Inferior parietal cortex (tissue), 1 donor: ENCODE measurements around the gene PIGU.
"Not testable (repeated sequence)": the region's sequence is repeated elsewhere in the genome, so short reads cannot be mapped to it uniquely, and the experiment has no call there.

Experiments used
- DNase-seq: peaks from one replicate; pipeline ENCODE4 v3.0.0-alpha.2; 2016; ENCODE audit errors: extremely low spot score

Gene PIGU

DNA sequence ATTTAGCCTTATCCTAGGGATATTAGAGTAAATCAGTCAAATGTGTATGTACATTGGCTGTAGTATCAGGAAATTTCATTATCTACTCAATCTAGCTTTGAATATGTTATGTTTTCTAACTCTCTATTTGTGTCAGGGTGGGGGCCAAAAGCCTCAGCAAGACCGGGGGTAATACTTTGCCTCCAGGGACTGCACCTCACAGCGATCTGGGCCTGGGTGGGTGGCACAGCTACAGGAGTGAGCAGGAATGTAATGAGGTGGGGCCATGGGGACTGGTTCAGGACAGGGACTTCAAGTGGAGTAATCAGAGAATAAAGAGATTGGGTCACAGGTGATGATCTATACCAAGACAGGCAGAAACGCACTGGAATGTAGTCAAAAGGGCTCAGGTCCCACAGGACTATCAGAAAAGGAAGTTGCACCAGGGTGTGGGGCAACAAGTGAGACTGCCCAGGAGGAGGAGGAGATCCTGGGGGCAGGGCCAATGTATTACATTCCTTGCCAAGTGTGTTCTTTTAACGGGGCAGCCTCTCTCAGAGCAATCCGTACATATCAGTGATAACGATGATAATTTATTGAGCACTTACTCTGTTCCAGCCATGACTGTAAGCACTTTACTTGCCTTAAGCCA, 54.0 kb downstream of the PIGU start:
- DNase-seq = no peak

DNA sequence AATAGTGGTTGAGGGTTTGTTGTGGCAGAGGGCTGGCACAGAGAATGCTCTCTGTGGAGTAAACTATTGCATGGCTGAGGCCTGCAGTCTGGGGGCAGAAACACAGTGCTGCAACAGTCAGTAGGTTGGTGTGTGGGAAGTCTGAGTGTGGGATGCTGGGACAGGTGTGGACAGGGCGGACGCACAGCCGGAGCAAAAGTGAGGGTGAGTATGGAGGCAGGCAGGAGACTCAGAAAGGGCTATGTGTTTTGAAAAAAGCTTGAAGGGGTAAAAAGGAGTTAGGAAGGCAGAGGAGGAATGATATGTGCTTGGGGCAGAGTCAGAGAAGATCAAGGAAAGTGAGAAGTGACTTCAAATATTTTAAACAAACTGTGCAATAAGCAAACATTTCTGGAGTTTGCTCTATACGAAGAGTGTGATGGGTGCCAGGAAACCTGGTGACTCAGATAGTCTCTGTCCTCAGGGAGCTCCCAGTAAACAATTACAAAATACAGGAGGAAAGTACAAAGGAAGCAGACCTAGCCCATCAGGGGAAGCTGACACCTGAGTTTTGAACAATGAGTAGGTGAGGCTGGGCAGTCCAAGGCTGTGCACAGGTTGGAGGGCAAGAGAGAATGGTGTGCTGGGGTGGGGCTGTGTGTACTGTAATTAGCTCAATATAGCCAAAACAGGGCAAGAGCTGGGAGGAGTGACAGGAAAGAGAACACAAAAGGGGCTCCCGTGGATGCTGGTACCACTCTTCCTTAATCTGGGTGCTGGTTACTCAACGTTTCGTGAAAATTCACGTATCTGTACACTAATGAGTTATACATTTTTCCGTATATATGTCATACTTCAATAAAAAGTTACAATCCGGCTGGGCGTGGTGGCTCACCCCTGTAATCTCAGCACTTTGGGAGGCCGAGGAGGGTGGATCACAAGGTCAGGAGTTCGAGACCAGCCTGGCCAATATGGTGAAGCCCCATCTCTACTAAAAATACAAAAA, 55.2 kb downstream of the PIGU start:
- DNase-seq = no peak

GRCh38 chr20:34621036-34621343, 55.9 kb downstream of the PIGU start:
- DNase-seq = no peak

GRCh38 chr20:34618676-34619075, 58.2 kb downstream of the PIGU start:
- no peak for DNase-seq

DNA sequence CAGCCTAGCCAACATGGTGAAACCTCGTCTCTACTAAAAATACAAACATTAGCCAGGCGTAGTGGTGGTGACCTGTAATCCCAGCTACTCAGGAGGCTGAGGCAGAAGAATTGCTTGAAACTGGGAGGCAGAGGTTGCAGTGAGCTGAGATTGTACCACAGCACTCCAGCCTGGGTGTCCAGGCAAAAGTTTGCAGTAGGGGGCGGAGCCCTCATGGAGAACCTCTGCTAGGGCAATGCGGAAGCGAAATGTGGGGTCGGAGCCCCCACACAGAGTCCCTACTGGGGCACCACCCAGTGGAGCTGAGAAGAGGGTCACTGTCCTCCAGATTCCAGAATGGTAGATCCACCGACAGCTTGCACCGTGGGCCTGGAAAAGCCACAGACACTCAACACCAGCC, 60.0 kb downstream of the PIGU start:
- not testable (repeated sequence) for DNase-seq

DNA sequence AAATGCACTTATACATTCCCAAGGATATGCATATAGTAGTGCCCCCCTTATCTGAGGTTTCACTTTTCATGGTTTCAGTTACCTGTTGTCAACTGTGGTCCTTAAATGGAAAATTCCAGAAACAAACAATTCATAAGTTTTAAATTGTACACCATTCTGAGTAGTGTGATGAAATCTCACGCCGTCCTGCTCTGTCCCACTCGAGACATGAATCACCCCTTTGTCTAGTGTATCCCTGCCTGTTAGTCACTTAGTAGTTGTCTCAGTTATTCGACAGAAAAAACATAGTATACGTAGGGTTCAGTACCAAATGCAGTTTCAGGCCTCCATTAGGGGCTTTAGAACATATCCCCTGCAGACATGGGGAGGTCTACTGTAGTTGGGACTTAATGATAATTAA, 61.4 kb downstream of the PIGU start:
- no peak for DNase-seq

DNA sequence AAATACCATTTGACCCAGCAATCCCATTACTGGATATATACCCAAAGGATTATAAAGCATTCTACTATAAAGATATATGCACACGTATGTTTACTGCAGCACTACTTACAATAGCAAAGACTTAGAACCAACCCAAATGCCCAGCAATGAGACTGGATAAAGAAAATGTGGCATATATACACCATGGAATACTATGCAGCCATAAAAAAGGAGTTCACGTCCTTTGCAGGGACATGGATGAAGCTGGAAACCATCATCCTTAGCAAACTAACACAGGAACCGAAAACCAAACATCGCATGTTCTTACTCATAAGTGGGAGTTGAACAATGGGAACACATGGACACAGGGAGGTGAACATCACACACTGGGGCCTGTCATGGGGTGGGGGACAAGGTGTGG, 64.9 kb downstream of the PIGU start:
- not testable (repeated sequence) for DNase-seq

DNA sequence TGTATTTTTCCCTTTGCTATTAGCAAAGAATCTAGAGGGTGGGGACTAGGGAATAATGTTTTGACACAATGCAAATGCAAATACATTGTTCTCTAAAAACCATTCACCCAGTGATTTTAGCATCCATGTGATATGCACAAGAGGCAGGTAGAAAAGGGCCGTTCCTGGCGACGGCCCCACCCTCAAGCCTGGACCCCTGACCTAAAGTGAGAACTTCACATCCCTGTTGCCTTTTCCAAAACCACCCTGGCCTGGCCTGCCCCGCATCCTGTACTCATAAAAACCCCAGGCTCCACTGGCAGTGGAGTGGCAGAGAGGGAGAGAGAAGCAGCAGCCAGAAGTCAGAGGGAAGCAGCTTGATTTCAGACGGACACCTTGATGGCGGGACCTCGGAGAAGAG, 69.8 kb downstream of the PIGU start:
- DNase-seq = no peak

- no peak for DNase-seq
Observed at GRCh38 chr20:34604980-34605788, 71.7 kb downstream of the PIGU start.

DNA sequence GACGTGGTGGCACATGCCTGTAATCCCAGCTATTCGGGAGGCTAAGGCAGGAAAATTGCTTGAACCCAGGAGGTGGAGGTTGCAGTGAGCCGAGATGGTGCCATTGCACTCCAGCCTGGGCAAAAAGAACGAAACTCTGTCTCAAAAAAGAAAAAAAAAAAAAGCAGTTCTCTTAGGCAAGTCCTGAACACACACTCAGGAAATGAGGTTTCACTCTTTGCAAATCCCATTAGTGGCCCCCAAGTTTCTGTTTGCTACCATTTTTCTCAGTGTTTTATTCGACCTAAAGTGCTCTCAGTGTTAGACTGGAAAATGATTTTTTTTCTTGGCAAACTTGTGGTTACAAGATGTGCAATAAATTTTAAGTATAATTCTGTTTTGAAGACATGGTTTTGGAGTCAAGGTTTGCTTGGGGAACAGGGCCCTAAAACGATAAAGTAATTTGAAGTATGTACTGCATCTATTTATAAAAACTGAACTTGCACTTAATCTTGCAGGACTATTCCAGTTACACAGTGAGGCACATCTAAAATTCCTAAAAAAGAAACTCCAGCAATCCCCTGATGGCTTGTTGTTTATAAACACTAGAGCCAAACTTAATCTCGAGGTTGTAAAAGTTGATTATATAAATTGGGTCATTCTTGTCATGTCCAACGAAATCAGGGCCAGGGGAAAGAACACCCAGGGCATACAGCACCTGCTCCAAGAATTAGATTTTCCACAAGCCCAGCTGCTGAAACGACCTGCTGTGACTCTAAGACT, 75.8 kb downstream of the PIGU start:
- DNase-seq = no peak

GRCh38 chr20:34595377-34596184, 81.3 kb downstream of the PIGU start:
- no peak for DNase-seq

GRCh38 chr20:34586488-34587163, 90.3 kb downstream of the PIGU start:
- no peak for DNase-seq

GRCh38 chr20:34585019-34585418, 91.9 kb downstream of the PIGU start:
- no peak for DNase-seq

GRCh38 chr20:34583544-34583943, 93.3 kb downstream of the PIGU start:
- DNase-seq = no peak

- no peak for DNase-seq
Observed at GRCh38 chr20:34582911-34583310, 94.0 kb downstream of the PIGU start.

GRCh38 chr20:34582221-34582620, 94.7 kb downstream of the PIGU start:
- DNase-seq = no peak

DNA sequence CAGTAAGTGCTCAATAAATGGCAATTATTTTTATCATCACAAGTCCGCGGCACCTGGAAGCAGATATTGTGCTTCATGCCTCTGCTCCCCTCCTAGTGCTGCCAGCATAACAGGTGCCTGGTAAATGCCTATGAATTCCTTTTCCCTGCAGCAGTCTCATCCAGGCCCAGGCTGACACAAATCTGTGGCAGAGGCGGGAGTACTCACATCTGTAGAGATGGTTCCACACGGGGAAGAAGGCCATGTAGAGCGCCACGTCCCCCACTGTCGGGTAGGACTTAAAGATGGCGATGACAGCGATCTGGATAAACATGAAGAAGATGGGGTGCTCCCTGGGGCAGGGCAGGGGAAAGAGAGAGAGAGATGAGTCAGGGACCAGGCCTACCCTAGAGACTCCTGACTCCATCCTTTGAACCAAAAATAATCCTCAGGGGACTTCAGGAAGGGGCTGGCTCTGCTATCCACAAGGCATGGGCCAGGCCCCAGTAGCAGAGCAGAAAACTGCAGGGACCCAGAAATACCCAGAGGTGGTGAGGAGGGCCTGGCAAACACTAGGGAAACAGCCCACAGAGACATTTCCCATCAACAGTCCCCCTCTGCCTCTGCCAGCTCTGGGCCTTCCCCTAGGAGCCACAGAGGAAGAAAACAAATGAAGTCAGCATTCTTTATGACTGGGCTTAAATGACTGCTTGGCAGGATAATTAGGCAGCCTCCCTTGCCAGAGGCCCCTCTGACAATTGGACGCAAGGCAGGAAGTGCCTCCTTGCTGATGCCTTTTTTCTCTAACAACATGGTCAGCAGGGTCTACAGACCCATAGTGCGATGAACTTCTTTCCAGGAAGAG, 95.3 kb downstream of the PIGU start:
- DNase-seq = peak; percentile 29

DNA sequence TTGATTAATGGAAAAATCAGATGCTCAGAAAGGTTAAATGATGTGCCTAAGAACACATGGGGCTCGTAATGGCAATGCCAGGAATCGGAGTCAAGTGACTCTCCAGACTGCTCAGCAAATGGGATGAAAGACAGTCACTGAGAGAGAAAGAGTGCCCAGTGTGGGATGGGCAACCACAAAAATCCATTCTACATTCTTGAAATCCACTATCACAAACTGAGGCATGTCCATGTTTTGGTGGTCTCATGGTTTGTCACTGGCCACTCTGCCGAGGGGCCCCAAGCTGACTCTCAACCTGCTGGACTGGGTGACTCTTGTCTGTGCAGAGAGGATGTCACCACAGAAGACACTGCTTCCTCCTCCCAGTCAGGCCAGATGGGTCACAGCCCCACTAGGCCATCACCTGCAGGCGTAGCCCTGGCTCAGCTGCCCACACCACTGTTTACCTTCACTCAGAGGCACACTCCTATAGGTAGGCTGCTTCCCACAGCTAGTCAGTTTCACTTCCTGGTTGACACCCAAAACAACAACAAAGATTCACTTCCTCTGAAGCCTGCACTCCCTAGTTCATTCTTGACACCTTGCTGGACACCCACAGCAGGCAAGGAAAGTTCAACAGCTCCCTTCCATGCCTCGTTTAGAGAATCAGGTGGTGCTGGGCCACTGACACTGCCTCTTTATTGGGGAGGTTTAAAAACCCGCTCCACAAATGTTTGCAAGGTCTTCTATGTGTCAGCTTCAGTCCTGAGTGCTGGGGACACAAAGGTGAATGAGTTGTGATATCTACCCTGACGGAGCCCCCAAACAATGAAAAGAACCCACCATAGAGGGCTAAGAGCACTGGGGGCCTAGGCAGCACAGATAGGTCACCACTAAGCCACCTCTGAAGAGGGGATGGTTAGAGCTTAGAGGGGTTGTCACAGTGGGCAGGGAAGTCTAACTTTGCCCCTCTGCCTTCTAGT, 96.6 kb downstream of the PIGU start:
- peak; percentile 25 for DNase-seq
